OCI-LY1 (cell line): ENCODE measurements around the gene NCKAP5L.

ENCODE experiments used
- H2AFZ ChIP-seq: fragments of 200-600 bp; sonication (generic), shearing (Covaris generic); 2 replicates; pipeline ENCODE4 v1.6.0; 2014; ENCODE audit warnings: antibody characterized with exemption, mild to moderate bottlenecking, low read length
- H3F3A ChIP-seq: fragments of 200-600 bp; sonication (generic), shearing (Covaris generic); 2 replicates; pipeline ENCODE4 v1.6.0; 2014; ENCODE audit warnings: mild to moderate bottlenecking, antibody characterized with exemption, low read length, moderate library complexity; ENCODE audit not compliant: insufficient read depth
- H3K27ac ChIP-seq: fragments of 200-600 bp; sonication (generic); 2 replicates; pipeline ENCODE4 v1.5.1; 2014; ENCODE audit warnings: low read length, mixed run types, mild to moderate bottlenecking, low read depth; ENCODE audit not compliant: poor library complexity, severe bottlenecking
- H3K27me3 ChIP-seq: fragments of 200-600 bp; sonication (generic); 2 replicates; pipeline ENCODE4 v1.6.0; 2014; ENCODE audit warnings: antibody characterized with exemption, mild to moderate bottlenecking, low read length, moderate library complexity; ENCODE audit not compliant: insufficient read depth
- H3K36me3 ChIP-seq: fragments of 200-600 bp; sonication (generic); 2 replicates; pipeline ENCODE4 v1.6.1; 2014; ENCODE audit warnings: mild to moderate bottlenecking, antibody characterized with exemption, low read length, moderate library complexity, mixed read lengths; ENCODE audit not compliant: insufficient read depth
- H3K4me1 ChIP-seq: fragments of 200-600 bp; sonication (generic); 2 replicates; pipeline ENCODE4 v1.5.1; 2014; ENCODE audit warnings: mild to moderate bottlenecking, low read length, moderate library complexity; ENCODE audit not compliant: insufficient read depth, severe bottlenecking
- H3K4me2 ChIP-seq: fragments of 200-600 bp; sonication (generic), shearing (Covaris generic); 2 replicates; pipeline ENCODE4 v1.6.1; 2014; ENCODE audit warnings: low read length
- H3K4me3 ChIP-seq: fragments of 200-600 bp; sonication (generic); 2 replicates; pipeline ENCODE4 v1.5.1; 2014; ENCODE audit warnings: low read length, low read depth, mild to moderate bottlenecking, mixed read lengths; ENCODE audit not compliant: poor library complexity, severe bottlenecking
- H3K79me2 ChIP-seq: fragments of 200-600 bp; shearing (Covaris generic); 2 replicates; pipeline ENCODE4 v1.6.1; 2016; ENCODE audit warnings: mixed run types, low read length, mixed read lengths; ENCODE audit not compliant: insufficient read depth
- H3K9ac ChIP-seq: fragments of 200-600 bp; sonication (generic), shearing (Covaris generic); 2 replicates; pipeline ENCODE4 v1.6.1; 2014; ENCODE audit warnings: mild to moderate bottlenecking, low read length, mixed read lengths
- H3K9me2 ChIP-seq: fragments of 200-600 bp; sonication (generic), shearing (Covaris generic); 2 replicates; pipeline ENCODE4 v1.6.1; 2014; ENCODE audit warnings: low read depth, mild to moderate bottlenecking, low read length, mixed read lengths
- H3K9me3 ChIP-seq: fragments of 200-600 bp; shearing (Covaris generic); 2 replicates; pipeline ENCODE4 v1.6.1; 2014; ENCODE audit warnings: low read length, mixed read lengths
- H4K20me1 ChIP-seq: fragments of 200-600 bp; sonication (generic), shearing (Covaris generic); 2 replicates; pipeline ENCODE4 v1.6.0; 2016; ENCODE audit warnings: mild to moderate bottlenecking, low read length; ENCODE audit not compliant: insufficient read depth
- CTCF ChIP-seq: fragments of 200-600 bp; sonication (generic), shearing (Covaris generic); IDR thresholded peaks from 2 replicates; pipeline ENCODE4 v1.5.1; 2017; ENCODE audit warnings: mild to moderate bottlenecking, antibody characterized with exemption, low read length, moderate library complexity, mixed read lengths
- EZH2 ChIP-seq: fragments of 200-600 bp; sonication (generic), shearing (Covaris generic); IDR thresholded peaks from 2 replicates; pipeline ENCODE4 v1.8.0; 2017; ENCODE audit warnings: borderline replicate concordance, mixed run types, mild to moderate bottlenecking, antibody characterized with exemption, low read length, moderate library complexity, mixed read lengths

NCKAP5L gene

GRCh38 chr12:49809906-49810389, 18.3 kb downstream of the NCKAP5L start:
- no peak for TF ChIP-seq CTCF
- TF ChIP-seq EZH2 = no peak
- Histone ChIP-seq H3K9ac (no peak overlapping the region), H4K20me1 (no peaks in the 10 kb centered on the region), H3K27ac (no peak overlapping the region), H3F3A (no peaks in the 10 kb centered on the region), H3K27me3 (no peaks in the 10 kb centered on the region), H3K36me3 (no peaks in the 10 kb centered on the region; the same call in 1 of the 2 replicates), H2AFZ (no peak overlapping the region), H3K79me2 (no peaks in the 10 kb centered on the region), H3K4me3 (no peak overlapping the region), H3K9me3 (no peaks in the 10 kb centered on the region), H3K4me2 (no peak overlapping the region), H3K4me1 (peaks cover 24% of the 10 kb centered on the region), H3K9me2 (no peaks in the 10 kb centered on the region)

DNA sequence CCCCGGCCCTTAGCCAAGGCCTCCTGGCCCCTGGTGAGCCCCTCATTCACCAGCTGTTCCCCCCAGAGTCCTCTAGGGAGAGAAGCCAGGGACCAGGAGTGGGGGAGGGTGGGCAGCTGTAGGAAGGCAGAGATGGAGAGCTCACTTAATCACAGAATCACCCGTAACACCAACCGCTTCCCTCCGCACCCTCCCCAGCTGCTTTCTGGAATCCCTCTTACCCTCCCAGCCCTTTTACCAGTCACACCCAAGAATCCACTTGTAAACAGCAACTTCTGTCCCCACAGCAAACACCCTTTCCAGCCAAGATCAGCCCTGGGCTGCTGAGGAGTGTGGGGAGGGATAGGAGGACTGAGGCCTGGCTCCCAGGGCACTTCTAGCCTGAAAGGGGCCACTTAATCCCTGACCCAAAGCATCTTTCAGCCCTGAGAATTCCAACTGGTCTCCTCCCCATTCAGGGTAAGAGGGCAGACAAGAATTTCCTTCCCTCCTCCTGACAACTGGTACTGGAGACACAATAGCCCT, 18.8 kb downstream of the NCKAP5L start:
- TF ChIP-seq CTCF (no peak), EZH2 (no peak)
- Histone ChIP-seq H3K4me1 (peaks cover 24% of the 10 kb centered on the region), H4K20me1 (no peaks in the 10 kb centered on the region), H2AFZ (no peak overlapping the region), H3K4me3 (no peak overlapping the region), H3K36me3 (no peaks in the 10 kb centered on the region; the same call in 1 of the 2 replicates), H3K9ac (no peak overlapping the region), H3K27ac (no peak overlapping the region), H3K9me3 (no peaks in the 10 kb centered on the region), H3K9me2 (no peaks in the 10 kb centered on the region), H3K4me2 (no peak overlapping the region), H3F3A (no peaks in the 10 kb centered on the region), H3K27me3 (no peaks in the 10 kb centered on the region), H3K79me2 (no peaks in the 10 kb centered on the region)

DNA sequence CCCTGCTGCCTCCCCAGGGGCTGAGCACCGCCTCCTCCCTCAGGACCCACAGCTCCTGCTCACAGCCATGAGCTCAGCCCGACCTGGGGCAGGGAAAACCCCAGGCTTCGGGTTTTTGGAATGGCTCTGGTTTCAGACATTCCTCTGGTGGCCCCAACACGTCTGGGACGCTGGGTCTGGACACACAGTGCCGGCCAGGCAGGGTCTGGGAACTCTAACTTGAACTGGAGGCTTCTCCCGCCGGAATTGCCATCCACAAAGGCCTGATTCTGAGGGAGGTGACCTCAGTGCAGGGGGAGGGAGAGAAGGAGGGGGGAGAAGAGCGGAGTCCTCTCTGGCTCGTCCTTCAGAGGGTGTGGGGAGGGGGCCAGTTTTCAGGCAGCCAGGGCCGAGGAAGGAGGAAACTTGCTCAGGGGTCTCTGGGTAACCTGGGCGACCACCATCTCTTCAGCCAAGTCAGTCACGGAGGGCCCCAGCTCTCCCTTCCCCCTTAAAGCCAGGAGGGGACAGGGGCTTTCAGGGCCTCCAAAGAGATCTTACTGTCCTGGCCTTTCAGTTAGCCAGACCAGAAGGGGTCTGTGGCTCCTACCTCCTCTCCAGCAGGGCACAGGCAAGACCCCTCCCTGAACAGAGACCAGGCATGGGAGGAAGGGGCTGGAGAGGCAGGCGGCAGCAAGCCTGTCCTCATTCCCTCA, 19.4 kb downstream of the NCKAP5L start:
- H3K9ac ChIP-seq = no peak overlapping the region
- no peak overlapping the region for H3K27ac ChIP-seq
- no peaks in the 10 kb centered on the region for H3K9me2 ChIP-seq
- H3K4me2 ChIP-seq = no peak overlapping the region
- peaks cover 24% of the 10 kb centered on the region for H3K4me1 ChIP-seq
- H4K20me1 ChIP-seq = no peaks in the 10 kb centered on the region
- TF ChIP-seq CTCF = no peak
- no peak for TF ChIP-seq EZH2
- H3F3A ChIP-seq = no peaks in the 10 kb centered on the region
- no peaks in the 10 kb centered on the region; the same call in 1 of the 2 replicates for H3K36me3 ChIP-seq
- no peaks in the 10 kb centered on the region for H3K9me3 ChIP-seq
- H3K4me3 ChIP-seq = no peak overlapping the region
- no peaks in the 10 kb centered on the region for H3K27me3 ChIP-seq
- H2AFZ ChIP-seq = no peak overlapping the region
- H3K79me2 ChIP-seq = no peaks in the 10 kb centered on the region
